BJ (cell line): ENCODE results near the gene STK31. TPM values are rescaled to one million over a fixed set of nuclear protein-coding genes. Genes with fewer than 3 reads are reported as not detected.

ENCODE experiments used
- CTCF ChIA-PET: fragments of 350-600 bp; formaldehyde crosslinking; extraction: SDS; loops from one replicate; lab custom pipeline; 2021; ENCODE audit warnings: antibody characterized with exemption, inconsistent platforms; lab: Yijun Ruan, JAX
- POLR2A ChIA-PET: fragments of 300-600 bp; sonication (Branson Sonifier 250); formaldehyde crosslinking; extraction: SDS; loops from one replicate; lab custom pipeline; 2021; ENCODE audit warnings: antibody characterized with exemption; lab: Charles Lee
- DNase-seq: peaks from one replicate; pipeline ENCODE4 v3.0.0-alpha.2; 2011; ENCODE audit warnings: low read depth
- H3K27me3 ChIP-seq: 2 replicates; pipeline ENCODE4 v1.6.0; 2011; ENCODE audit warnings: low read length; ENCODE audit not compliant: control insufficient read depth, insufficient read depth
- H3K36me3 ChIP-seq: 2 replicates; pipeline ENCODE4 v1.5.1; 2011; ENCODE audit warnings: low read length; ENCODE audit not compliant: control insufficient read depth, insufficient read depth
- H3K4me3 ChIP-seq: 2 replicates; pipeline ENCODE4 v1.5.1; 2011; ENCODE audit warnings: low read depth, mild to moderate bottlenecking, control low read depth, low read length
- CTCF ChIP-seq: IDR thresholded peaks from 2 replicates; pipeline ENCODE4 v1.5.1; 2011; ENCODE audit warnings: low read depth, mild to moderate bottlenecking, control low read depth, inconsistent platforms, low read length, moderate library complexity; ENCODE audit not compliant: insufficient read depth
- polyA plus RNA-seq: library from polyadenylated mRNA; depleted of rRNA; stranded (reverse); fragments of >200 nt; gene quantifications from 2 replicates; pipeline ENCODE4 v1.2.3, GENCODE V29; 2011

The STK31 gene
- polyA plus RNA-seq, 1 experiment: not detected

GRCh38 chr7:23685731-23686130 lies 24.3 kb upstream of the STK31 start:
- ChIA-PET POLR2A (no interaction called here), CTCF (interaction anchor here (0.6 to 3.0 kb wide), 3 partner anchors 11 to 36 kb away, joined by 3 to 17 read pairs (median 7); no protein-coding TSS in a partner anchor)
- Histone ChIP-seq H3K36me3 (no peaks in the 10 kb centered on the region), H3K4me3 (no peak overlapping the region), H3K27me3 (no peaks in the 10 kb centered on the region)
- TF ChIP-seq CTCF: no peak
- DNase-seq: no peak

DNA sequence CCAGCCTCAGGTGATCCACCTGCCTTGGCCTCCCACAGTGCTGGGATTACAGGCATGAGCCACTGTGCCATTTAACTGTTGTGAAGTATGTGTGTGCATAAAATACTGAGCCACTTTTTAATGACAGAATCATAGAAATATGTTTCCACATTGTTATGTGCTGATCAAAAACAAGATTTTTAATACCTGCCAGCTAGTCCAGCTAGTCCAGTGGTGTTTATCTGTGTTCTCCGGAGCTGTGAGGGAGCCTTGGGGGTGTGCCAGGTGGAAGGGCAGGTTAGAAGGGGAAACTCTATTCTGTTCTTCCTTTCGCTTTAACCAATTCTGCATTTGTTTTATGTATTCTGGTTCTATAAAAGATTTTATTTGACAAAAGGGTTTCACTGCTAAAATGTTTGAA lies 23.0 kb upstream of the STK31 start:
- ChIA-PET CTCF (interaction anchor here (0.6 to 2.0 kb wide), 3 partner anchors 10 to 649 kb away, joined by 3 to 7 read pairs (median 6); no protein-coding TSS in a partner anchor), POLR2A (no interaction called here)
- TF ChIP-seq CTCF: no peak
- no peaks in the 10 kb centered on the region for H3K27me3 ChIP-seq
- DNase-seq: no peak
- no peak overlapping the region for H3K4me3 ChIP-seq
- H3K36me3 ChIP-seq: no peaks in the 10 kb centered on the region

- no peak for TF ChIP-seq CTCF
- POLR2A ChIA-PET: no interaction called here
- Histone ChIP-seq H3K4me3 (no peak overlapping the region), H3K27me3 (no peaks in the 10 kb centered on the region), H3K36me3 (no peaks in the 10 kb centered on the region)
- DNase-seq: no peak
- CTCF ChIA-PET: interaction anchor here (0.6 kb wide), 1 partner anchor 69 kb away, joined by 3 read pairs; no protein-coding TSS in a partner anchor
These were observed 20.9 kb upstream of the STK31 start for GRCh38 chr7:23689165-23689564.

- Histone ChIP-seq H3K4me3 (no peak overlapping the region), H3K27me3 (no peaks in the 10 kb centered on the region), H3K36me3 (no peaks in the 10 kb centered on the region)
- no peak for DNase-seq
- ChIA-PET POLR2A (no interaction called here), CTCF (interaction anchor here (0.8 to 1.0 kb wide), 2 partner anchors 13 to 120 kb away, joined by 3 to 4 read pairs; no protein-coding TSS in a partner anchor)
- TF ChIP-seq CTCF: no peak
These were observed 18.7 kb upstream of the STK31 start for GRCh38 chr7:23691320-23691719.

DNA sequence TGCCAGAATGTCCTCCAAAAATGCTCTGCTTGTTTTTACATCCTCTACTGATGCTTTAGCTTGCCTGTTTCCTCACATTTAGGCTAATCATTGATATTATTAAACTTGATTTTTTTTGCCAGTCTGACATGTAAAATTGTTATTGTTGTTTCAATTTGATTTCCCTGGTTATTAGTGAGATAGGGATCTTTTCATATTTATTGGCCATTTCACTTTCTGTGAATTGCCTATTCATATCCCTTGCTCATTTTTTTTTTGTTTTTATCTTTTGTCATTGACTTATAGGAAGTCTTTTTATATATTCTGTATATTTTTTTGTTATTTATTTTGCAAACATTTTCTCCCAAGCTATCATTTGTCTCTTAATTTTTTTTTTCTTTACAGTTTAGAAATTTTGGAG lies 16.8 kb upstream of the STK31 start:
- H3K4me3 ChIP-seq: no peak overlapping the region
- no peaks in the 10 kb centered on the region for H3K27me3 ChIP-seq
- no peak for DNase-seq
- POLR2A ChIA-PET: no interaction called here
- TF ChIP-seq CTCF: no peak
- CTCF ChIA-PET: interaction anchor here (1.1 kb wide), 1 partner anchor 128 kb away, joined by 3 read pairs; no protein-coding TSS in a partner anchor
- H3K36me3 ChIP-seq: no peaks in the 10 kb centered on the region
